Measurements from ENCODE around the gene SMIM1. TPM values are rescaled to one million over a fixed set of nuclear protein-coding genes. Genes with fewer than 3 reads are reported as not detected.

SMIM1 gene, protein sequence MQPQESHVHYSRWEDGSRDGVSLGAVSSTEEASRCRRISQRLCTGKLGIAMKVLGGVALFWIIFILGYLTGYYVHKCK
- polyA plus RNA-seq (ENCODE audit: insufficient read length in 4 of 4) = 10 to 100 TPM; 13.3 to 26.2 (median 16.0) TPM

DNA sequence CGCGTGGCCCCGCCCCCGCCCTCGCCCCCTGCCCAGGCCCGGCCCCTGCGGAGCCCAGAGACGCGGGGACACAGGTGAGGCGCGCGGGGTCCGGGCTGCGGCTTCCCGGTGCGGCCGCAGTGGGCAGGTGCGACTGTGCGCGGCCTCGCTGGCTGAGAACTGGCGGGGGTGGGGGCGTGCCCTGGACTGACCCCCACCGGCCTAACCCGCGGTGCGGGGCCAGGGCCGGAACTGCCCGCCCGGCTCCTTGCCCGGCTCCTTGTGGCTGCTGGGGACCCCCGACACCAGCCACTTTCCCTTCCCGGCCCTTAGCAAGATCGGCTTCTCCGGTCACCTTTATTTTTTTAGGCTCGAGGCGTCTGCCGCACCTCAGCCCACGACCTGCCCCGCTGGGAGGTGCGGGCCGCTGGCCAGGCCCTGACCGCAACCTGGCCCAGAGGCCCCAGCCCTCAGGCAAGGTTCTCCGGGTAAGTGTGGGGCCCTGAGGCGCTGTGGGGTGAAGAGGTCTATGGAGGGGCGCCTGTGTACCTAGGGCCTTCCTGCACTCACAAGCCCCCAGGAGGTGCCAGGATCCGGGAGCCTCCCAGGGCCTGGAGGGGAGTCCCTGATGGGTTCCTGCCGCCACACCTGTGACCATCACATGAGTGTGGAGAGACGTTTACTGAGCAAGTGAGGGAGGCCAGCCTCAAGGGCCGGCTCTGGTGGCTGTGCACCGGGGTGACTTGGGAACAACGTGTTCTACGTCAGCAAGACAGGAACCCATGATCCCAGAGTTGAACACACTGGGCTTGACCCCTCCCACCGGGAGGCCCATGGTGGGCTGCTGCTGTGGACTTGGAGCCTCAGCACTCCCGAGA lies at the start of gene SMIM1:
TSS of gene SMIM1 (plus strand) at position 35 of the 857 bp plus-strand sequence. CDS start 2,625 bp downstream, outside the sequence.
- no peak for DNase-seq (ENCODE audit: low read depth in 4 of 4, low spot score in 2 of 4)

GRCh38 chr1:3722846-3723245 lies 49.7 kb upstream of the SMIM1 start:
- DNase-seq (ENCODE audit: low read depth in 4 of 4, low spot score in 2 of 4) = no peak

DNA sequence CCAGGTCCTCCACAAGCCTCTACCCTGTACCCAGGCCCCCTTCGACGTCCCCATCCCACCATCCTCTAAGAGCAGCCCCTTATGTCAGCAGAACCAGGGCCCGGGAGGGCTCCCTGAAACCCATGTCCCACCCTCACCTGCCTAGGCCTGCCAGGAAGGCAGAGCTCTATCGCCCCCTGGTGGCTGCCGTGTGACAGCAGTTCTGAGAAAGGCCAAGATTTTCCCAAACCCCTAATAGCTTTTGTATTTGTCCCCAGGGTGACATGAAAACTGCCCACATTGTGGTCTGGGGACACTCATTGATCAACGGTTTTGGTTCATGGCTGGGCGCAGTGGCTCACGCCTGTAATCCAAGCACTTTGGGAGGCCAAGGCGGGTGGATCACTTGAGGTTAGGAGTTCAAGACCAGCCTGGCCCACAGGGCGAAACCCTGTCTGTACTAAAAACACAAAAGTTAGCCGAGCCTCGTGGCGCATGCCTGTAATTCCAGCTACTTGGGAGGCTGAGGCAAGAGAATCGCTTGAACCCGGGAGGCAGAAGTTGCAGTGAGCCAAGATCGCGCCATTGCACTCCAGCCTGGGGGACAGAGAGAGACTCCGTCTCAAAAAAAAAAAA lies 48.0 kb upstream of the SMIM1 start:
- peak in 2 of 4 donors; percentile 37 to 56 for DNase-seq (ENCODE audit: low read depth in 4 of 4, low spot score in 2 of 4)

- DNase-seq (ENCODE audit: low read depth in 4 of 4, low spot score in 2 of 4) = no peak
Measured at GRCh38 chr1:3725366-3725765, 47.2 kb upstream of the SMIM1 start.

DNA sequence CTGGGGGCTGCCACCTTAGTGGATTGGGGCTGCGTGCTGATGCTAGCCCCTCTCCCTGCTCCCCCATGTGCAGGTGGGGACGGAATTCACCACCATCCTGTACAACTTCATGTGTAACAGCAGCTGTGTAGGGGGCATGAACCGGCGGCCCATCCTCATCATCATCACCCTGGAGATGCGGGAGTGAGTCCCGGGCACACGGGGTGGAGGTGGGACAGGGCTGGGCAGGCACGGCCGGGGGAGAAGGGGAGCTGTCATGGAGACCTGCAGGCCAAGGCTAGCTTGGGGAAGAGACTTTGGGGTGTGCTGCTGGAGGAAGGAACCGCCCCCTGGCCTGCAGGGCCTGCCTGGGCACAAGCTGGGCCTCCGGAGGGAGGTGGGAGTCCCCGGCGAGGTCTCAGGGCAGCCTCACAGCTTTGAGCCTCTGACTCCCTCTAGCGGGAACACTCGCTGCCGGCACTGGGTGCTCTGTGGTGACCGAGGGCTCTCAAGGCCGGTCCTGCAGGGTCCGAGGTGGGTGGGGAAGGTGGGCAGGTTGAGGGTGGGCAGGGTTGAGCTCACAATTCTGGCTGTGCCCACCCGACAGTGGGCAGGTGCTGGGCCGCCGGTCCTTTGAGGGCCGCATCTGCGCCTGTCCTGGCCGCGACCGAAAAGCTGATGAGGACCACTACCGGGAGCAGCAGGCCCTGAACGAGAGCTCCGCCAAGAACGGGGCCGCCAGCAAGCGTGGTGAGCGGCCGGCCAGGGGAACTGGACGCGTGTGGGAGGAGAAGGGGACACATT lies 45.3 kb upstream of the SMIM1 start:
- DNase-seq (ENCODE audit: low read depth in 4 of 4, low spot score in 2 of 4) = no peak

DNA sequence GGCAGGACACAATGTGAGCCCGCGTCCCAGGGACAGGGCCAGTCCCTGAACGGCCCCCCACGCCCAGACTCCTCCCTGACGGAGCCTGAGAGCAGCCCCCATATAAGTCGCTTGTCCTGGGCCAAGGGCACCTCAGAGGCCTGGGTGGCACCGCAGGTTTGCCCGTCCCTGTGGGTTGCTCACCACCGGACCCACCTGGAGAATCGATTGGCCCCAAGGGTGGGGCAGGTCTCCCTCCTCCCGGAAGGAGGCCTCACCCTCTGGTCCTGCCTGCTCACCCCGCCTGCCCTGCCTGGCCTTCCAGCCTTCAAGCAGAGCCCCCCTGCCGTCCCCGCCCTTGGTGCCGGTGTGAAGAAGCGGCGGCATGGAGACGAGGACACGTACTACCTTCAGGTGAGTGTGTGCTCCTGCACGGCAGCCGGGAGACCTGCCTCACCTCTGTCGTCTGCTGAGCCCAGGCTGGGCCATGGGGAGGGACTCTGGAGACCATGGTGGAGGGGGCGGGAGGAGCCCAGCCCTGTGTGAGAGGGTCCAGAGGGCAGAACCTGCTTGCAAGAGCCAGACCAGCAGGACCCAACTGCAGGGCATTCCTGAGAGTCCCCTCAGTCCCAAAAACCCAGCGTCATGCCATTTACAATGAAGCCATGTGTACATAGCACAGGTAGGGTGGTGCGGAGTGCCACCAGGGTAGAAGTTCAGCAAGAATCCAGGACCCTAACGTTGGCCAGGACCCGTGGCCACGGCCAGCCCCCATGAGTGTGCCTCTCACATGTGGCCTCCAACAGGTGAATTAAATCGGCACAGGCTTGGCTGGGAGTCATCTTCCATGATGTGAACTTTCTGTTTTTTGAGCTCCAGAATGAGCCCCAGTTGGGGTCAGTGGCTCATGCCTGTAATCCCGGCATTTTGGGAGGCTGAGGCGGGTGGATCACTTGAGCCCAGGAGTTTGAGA lies 44.4 kb upstream of the SMIM1 start:
- DNase-seq (ENCODE audit: low read depth in 4 of 4, low spot score in 2 of 4) = no peak

- DNase-seq (ENCODE audit: low read depth in 4 of 4, low spot score in 2 of 4) = no peak
Measured at GRCh38 chr1:3729594-3730542, 42.7 kb upstream of the SMIM1 start.

DNA sequence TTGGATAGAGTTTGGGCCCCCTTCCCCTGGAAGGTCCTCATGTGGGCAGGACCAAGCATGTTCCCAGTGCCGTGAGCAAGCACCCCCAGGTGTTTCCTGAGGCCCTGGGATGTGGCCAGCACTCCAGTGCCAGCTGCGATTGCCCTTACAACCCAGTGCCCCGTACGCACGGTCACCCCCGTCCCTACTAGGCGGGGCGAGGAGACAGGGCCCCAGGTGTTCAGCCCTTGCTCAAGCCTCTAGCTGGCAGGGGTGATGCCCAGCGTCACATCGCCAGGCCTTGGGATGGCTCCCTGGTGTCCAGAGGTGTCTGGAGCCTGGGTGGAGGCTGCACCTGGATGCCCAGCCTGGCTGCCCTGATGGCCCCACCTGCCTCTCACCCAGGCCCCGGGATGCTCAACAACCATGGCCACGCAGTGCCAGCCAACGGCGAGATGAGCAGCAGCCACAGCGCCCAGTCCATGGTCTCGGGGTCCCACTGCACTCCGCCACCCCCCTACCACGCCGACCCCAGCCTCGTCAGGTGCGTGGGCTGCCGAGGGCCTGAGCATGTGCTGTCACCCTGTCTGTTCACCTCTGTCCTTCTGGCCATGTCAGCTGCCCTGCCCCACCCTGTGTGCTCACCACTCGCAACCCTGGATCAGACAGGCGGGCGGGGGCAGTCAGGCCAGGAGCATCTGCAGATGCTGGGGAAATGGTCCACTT lies 41.9 kb upstream of the SMIM1 start:
- DNase-seq (ENCODE audit: low read depth in 4 of 4, low spot score in 2 of 4) = no peak

GRCh38 chr1:3731583-3732433 lies 40.7 kb upstream of the SMIM1 start:
- no peak for DNase-seq (ENCODE audit: low read depth in 4 of 4, low spot score in 2 of 4)

- DNase-seq (ENCODE audit: low read depth in 4 of 4, low spot score in 2 of 4) = no peak
Measured at GRCh38 chr1:3732434-3733093, 40.0 kb upstream of the SMIM1 start.

GRCh38 chr1:3733094-3733882 lies 39.3 kb upstream of the SMIM1 start:
- DNase-seq (ENCODE audit: low read depth in 4 of 4, low spot score in 2 of 4) = no peak

GRCh38 chr1:3733883-3734589 lies 38.5 kb upstream of the SMIM1 start:
- DNase-seq (ENCODE audit: low read depth in 4 of 4, low spot score in 2 of 4) = no peak

DNA sequence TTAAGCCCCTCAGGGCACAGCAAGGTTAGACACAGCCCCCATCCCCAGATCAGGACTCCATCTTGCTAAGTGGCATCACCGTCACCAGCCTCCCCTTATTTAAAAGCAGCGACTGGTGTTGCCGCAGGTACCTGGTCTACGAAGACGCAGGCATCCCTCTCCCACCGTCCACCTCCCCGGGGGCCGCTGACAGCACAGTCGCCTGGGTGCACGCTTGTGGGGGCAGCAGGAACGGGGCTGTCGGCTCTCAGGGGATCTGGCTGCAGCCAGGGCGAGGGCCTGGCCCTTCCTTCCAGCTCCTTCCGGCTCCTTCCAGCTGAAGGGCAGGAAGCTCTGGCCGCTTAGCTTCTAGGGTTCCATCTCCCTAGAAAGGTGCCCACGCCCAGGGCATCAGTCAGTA lies 37.9 kb upstream of the SMIM1 start:
- no peak for DNase-seq (ENCODE audit: low read depth in 4 of 4, low spot score in 2 of 4)

GRCh38 chr1:3735027-3735681 lies 37.4 kb upstream of the SMIM1 start:
- no peak for DNase-seq (ENCODE audit: low read depth in 4 of 4, low spot score in 2 of 4)

DNA sequence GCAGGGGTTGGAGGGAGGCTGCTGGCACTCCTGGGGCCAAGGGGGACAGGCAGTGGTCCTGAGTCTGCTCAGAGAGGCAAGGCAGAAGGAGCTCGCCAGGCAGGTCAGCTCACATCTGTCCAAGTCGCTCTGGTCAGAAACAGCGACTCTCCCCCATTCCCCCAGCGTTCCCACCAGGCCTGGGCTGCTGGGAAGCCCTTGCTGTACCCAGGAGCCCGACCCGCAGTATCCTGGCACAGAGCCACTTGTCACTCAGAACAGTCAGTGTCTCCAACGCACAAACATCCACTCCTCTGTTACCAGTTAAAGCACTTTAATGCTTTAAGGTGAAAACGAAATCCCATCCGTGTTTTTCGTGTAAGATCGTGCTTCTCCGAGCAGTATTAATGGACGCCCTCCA lies 36.9 kb upstream of the SMIM1 start:
- DNase-seq (ENCODE audit: low read depth in 4 of 4, low spot score in 2 of 4) = no peak

Measured in left renal cortex interstitium (tissue), 4 donors.